PC-9 (cell line): Measurements from ENCODE around the gene COL25A1. TPM values are rescaled to one million over a fixed set of nuclear protein-coding genes. Genes with fewer than 3 reads are reported as not detected.

Experiments used
- BruUV-seq: library from RNA; stranded (reverse); fragments of 400-500 nt; replicated peaks from 2 replicates; lab custom pipeline; 2021; lab: Mats Ljungman, UMichigan
- CTCF ChIA-PET: fragments of 300-600 bp; sonication (Branson Sonifier 250); formaldehyde crosslinking; loops from one replicate; lab custom pipeline; 2022; ENCODE audit warnings: antibody characterized with exemption; lab: Charles Lee
- POLR2A ChIA-PET: fragments of 300-600 bp; sonication (Branson Sonifier 250); formaldehyde crosslinking; loops from one replicate; lab custom pipeline; 2022; ENCODE audit warnings: antibody characterized with exemption; ENCODE audit not compliant: unreplicated experiment; lab: Charles Lee
- DNase-seq, 2 experiments: peaks; one replicate each; pipeline versions ENCODE4 v3.0.0 to v3.0.0-alpha.2; 2015 to 2022; ENCODE audit warnings: mixed read lengths in 1 of 2
- H2AFZ ChIP-seq: fragments of 200-600 bp; sonication (generic); 2 replicates; pipeline ENCODE4 v1.8.1; 2017; ENCODE audit warnings: antibody characterized with exemption
- H3F3A ChIP-seq: fragments of 200-600 bp; sonication (generic); 2 replicates; pipeline ENCODE4 v1.8.1; 2017; ENCODE audit warnings: antibody characterized with exemption, mild to moderate bottlenecking, low read depth; ENCODE audit not compliant: insufficient read depth
- H3K27ac ChIP-seq: fragments of 200-600 bp; sonication (generic); 2 replicates; pipeline ENCODE4 v1.6.1; 2016; ENCODE audit warnings: mixed run types
- H3K27me3 ChIP-seq: fragments of 200-600 bp; sonication (generic); 2 replicates; pipeline ENCODE4 v1.6.1; 2016; ENCODE audit warnings: low read depth, mixed run types; ENCODE audit not compliant: insufficient read depth
- H3K36me3 ChIP-seq: fragments of 200-600 bp; sonication (generic); 2 replicates; pipeline ENCODE4 v1.6.1; 2016; ENCODE audit warnings: low read depth, mixed run types
- H3K4me1 ChIP-seq: fragments of 200-600 bp; sonication (generic); replicated peaks from 2 replicates; pipeline ENCODE4 v1.6.1; 2016; ENCODE audit warnings: mixed run types; ENCODE audit not compliant: insufficient read depth
- H3K4me2 ChIP-seq: fragments of 200-600 bp; sonication (generic); 2 replicates; pipeline ENCODE4 v1.6.1; 2017; ENCODE audit warnings: mixed run types
- H3K4me3 ChIP-seq: fragments of 200-600 bp; sonication (generic); 2 replicates; pipeline ENCODE4 v1.6.1; 2016; ENCODE audit warnings: mixed run types
- H3K79me2 ChIP-seq: fragments of 200-600 bp; sonication (generic); 2 replicates; pipeline ENCODE4 v1.6.1; 2017; ENCODE audit warnings: low read depth, mixed run types
- H3K9me2 ChIP-seq: fragments of 200-600 bp; sonication (generic); 2 replicates; pipeline ENCODE4 v1.8.1; 2017; ENCODE audit warnings: mild to moderate bottlenecking; ENCODE audit not compliant: insufficient read depth
- H3K9me3 ChIP-seq: fragments of 200-600 bp; sonication (generic); 2 replicates; pipeline ENCODE4 v1.8.1; 2016; ENCODE audit warnings: low read depth; ENCODE audit not compliant: insufficient read depth
- H4K20me1 ChIP-seq: fragments of 200-600 bp; sonication (generic); 2 replicates; pipeline ENCODE4 v1.8.1; 2017; ENCODE audit not compliant: insufficient read depth
- EZH2 ChIP-seq: fragments of 200-600 bp; sonication (generic); IDR thresholded peaks from 2 replicates; pipeline ENCODE4 v1.8.0; 2017; ENCODE audit warnings: antibody characterized with exemption, low read depth
- intact Hi-C: fragments of 100-400 bp; cut with micrococcal nuclease; formaldehyde crosslinking; loops from one replicate; pipeline ENCODE4 v1.10.0; 2022; ENCODE audit not compliant: unreplicated experiment
- total RNA-seq: library from RNA; stranded (reverse); gene quantifications from 2 replicates; pipeline ENCODE4 v1.2.3, GENCODE V29; 2021
- TF ChIP-seq, protein P1 (sequence below): fragments of 200-600 bp; sonication (generic); conservative IDR thresholded peaks from 2 replicates; pipeline ENCODE4 v1.6.1; 2017; ENCODE audit warnings: mixed run types, antibody characterized with exemption, mild to moderate bottlenecking, moderate library complexity

The COL25A1 gene
- total RNA-seq, 1 experiment from 2014 or later, result not detected

DNA sequence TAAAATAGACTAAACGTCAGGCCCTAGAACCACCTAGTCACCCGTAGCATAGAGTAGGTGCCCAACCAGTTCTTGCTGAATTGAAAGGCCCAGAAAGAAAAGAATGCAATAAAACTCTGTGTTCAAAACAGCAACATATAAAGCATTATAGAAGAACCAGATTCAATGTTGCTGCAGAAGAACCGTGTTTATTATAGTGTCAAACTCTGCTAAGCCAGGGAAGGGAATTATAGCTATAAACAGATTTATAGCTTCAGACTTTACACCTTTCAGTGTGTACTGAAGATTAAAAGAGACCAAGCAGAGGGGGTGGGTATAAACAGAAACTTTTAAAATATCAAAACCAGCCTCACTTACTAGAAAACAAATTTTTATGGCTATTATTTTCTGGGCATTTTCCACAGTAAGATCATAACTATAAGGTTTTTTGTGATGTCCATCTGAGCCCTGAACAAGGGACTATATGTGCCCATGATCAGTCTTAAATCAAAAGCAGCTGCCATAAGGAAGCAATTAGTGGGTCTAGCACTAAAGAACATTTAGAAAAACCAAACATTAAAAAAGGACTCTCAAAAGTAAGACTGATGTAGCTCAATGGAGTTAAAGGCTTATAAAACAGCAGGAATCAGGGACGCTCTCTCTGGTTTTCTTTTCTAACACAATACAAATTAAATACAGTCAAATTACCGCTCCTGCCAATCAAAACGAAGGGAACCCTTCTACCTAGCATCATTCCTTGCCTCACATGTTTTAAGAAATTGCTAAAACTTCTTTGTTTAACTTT is 319.9 kb downstream of the COL25A1 start:
- BruUV-seq, result no TSS peak
- no peaks in the 10 kb centered on the region for H3K36me3 ChIP-seq
- intact Hi-C loops, result no loop called here
- no peaks in the 10 kb centered on the region for H3K9me2 ChIP-seq
- H3K79me2 ChIP-seq, result no peaks in the 10 kb centered on the region
- H3K4me1 ChIP-seq, result no peaks in the 10 kb centered on the region
- ChIA-PET CTCF (no interaction called here), POLR2A (no interaction called here)
- H3K4me3 ChIP-seq, result no peak overlapping the region
- TF ChIP-seq, protein P1, sequence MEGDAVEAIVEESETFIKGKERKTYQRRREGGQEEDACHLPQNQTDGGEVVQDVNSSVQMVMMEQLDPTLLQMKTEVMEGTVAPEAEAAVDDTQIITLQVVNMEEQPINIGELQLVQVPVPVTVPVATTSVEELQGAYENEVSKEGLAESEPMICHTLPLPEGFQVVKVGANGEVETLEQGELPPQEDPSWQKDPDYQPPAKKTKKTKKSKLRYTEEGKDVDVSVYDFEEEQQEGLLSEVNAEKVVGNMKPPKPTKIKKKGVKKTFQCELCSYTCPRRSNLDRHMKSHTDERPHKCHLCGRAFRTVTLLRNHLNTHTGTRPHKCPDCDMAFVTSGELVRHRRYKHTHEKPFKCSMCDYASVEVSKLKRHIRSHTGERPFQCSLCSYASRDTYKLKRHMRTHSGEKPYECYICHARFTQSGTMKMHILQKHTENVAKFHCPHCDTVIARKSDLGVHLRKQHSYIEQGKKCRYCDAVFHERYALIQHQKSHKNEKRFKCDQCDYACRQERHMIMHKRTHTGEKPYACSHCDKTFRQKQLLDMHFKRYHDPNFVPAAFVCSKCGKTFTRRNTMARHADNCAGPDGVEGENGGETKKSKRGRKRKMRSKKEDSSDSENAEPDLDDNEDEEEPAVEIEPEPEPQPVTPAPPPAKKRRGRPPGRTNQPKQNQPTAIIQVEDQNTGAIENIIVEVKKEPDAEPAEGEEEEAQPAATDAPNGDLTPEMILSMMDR, result no peak
- TF ChIP-seq EZH2, result no peak
- DNase-seq, result no peak
- H3K27me3 ChIP-seq, result no peaks in the 10 kb centered on the region
- H3K9me3 ChIP-seq, result no peaks in the 10 kb centered on the region
- H3K27ac ChIP-seq, result no peak overlapping the region
- no peaks in the 10 kb centered on the region for H4K20me1 ChIP-seq
- H2AFZ ChIP-seq, result no peak overlapping the region
- H3F3A ChIP-seq, result no peaks in the 10 kb centered on the region
- H3K4me2 ChIP-seq, result no peak overlapping the region

DNA sequence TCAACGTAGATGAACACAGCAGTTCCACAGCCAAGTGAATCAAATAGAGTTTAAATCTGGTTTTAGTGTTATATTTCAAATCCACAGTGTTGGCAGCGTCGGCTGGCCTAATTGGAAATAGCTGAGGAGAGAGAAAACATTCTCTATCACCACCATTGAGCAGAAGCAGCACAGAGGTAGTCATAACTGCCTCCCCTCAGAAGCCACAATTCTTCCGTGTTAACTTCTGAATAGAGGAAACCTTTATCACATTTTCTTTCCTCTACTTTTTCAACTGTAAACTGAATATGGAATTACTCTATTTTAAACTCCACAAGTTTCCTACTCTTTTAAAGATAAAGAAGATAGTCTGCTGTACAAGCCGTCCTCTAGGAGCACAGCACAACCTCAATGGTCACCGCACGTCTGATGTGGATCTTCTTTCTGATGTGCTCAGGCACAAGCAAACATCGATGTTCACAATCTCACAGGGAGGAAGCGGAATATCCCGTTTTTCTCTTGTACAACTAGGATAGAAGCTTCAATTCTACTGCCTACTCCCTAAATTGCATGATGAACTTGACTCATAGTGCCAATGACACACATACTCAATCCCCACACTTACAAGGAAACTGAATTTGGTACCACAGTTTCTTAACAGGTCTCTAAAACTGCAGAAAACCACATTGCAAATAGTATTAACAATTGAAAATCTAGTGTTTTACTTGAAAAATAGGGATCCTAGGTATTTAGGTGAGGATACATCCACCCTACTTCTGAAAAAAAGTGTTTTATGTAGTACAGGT is 321.8 kb downstream of the COL25A1 start:
- no peaks in the 10 kb centered on the region for H3F3A ChIP-seq
- no peak overlapping the region for H2AFZ ChIP-seq
- BruUV-seq, result no TSS peak
- H3K4me2 ChIP-seq, result no peak overlapping the region
- TF ChIP-seq, protein P1, result no peak
- TF ChIP-seq EZH2, result no peak
- H3K27ac ChIP-seq, result no peak overlapping the region
- ChIA-PET POLR2A (no interaction called here), CTCF (no interaction called here)
- DNase-seq, result no peak
- no peaks in the 10 kb centered on the region for H3K9me3 ChIP-seq
- H3K4me3 ChIP-seq, result no peak overlapping the region
- H4K20me1 ChIP-seq, result no peaks in the 10 kb centered on the region
- no peaks in the 10 kb centered on the region for H3K36me3 ChIP-seq
- H3K79me2 ChIP-seq, result no peaks in the 10 kb centered on the region
- no peaks in the 10 kb centered on the region for H3K9me2 ChIP-seq
- H3K27me3 ChIP-seq, result no peaks in the 10 kb centered on the region
- no peaks in the 10 kb centered on the region for H3K4me1 ChIP-seq
- intact Hi-C loops, result no loop called here

DNA sequence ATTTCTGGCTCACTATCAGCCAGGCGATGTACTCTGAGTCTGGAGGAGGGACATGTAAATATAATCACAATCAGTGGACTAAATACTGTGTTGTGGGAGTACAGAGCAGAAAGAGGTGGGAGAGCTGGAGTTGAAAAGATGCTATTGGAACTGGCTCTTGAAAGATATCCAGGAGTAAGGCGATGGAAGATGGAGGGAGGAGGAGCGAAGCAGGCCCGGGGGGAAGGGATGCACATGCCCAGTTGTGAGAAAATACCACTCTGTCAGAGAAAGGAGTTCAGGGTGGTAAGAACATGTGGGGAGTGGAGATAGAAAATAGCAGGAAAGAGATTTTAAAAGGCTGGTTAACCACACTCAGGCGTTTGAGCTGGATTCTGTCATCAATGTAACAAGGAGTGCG is 322.7 kb downstream of the COL25A1 start:
- ChIA-PET POLR2A (no interaction called here), CTCF (no interaction called here)
- H3K27me3 ChIP-seq, result no peaks in the 10 kb centered on the region
- no peak overlapping the region for H3K4me3 ChIP-seq
- no peaks in the 10 kb centered on the region for H3K79me2 ChIP-seq
- H3K9me2 ChIP-seq, result no peaks in the 10 kb centered on the region
- H3K4me1 ChIP-seq, result no peaks in the 10 kb centered on the region
- no peak overlapping the region for H3K27ac ChIP-seq
- no peaks in the 10 kb centered on the region for H3F3A ChIP-seq
- no TSS peak for BruUV-seq
- H4K20me1 ChIP-seq, result no peaks in the 10 kb centered on the region
- TF ChIP-seq, protein P1, result no peak
- H3K36me3 ChIP-seq, result no peaks in the 10 kb centered on the region
- H3K9me3 ChIP-seq, result no peaks in the 10 kb centered on the region
- DNase-seq, result no peak
- no peak overlapping the region for H3K4me2 ChIP-seq
- intact Hi-C loops, result no loop called here
- no peak overlapping the region for H2AFZ ChIP-seq
